Embryonic facial prominence (tissue), 1 donor: ENCODE data around the gene SULT6B1.
"Not testable (repeated sequence)": the region's sequence is repeated elsewhere in the genome, so short reads cannot be mapped to it uniquely, and the experiment has no call there.

Experiments
- DNase-seq: peaks from one replicate; pipeline ENCODE4 v3.0.0-alpha.2; 2016; ENCODE audit errors: extremely low spot score

SULT6B1 gene, protein sequence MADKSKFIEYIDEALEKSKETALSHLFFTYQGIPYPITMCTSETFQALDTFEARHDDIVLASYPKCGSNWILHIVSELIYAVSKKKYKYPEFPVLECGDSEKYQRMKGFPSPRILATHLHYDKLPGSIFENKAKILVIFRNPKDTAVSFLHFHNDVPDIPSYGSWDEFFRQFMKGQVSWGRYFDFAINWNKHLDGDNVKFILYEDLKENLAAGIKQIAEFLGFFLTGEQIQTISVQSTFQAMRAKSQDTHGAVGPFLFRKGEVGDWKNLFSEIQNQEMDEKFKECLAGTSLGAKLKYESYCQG

DNA sequence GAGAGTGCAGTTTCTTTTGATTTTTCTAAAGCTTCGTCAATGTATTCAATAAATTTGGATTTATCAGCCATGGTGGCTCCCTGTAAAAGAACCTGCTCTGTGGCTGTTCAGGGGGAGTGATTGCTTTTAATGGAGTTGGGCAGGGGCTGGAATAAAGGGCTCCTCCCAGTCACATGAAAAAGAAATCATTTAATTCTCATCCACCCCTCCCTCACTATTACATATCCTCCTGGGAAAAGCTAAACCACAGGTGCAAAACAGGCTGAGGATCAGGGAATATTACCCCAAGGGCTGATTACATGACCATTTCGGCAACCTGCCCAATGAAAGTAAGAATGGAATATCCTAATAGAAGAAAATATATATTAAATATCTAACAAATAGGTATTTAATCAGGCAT lies at the start of gene SULT6B1:
Gene SULT6B1, minus strand, starts transcription at position 101 of the 400 bp plus-strand sequence. Its CDS starts 30 bp downstream, at position 71.
- DNase-seq = no peak

DNA sequence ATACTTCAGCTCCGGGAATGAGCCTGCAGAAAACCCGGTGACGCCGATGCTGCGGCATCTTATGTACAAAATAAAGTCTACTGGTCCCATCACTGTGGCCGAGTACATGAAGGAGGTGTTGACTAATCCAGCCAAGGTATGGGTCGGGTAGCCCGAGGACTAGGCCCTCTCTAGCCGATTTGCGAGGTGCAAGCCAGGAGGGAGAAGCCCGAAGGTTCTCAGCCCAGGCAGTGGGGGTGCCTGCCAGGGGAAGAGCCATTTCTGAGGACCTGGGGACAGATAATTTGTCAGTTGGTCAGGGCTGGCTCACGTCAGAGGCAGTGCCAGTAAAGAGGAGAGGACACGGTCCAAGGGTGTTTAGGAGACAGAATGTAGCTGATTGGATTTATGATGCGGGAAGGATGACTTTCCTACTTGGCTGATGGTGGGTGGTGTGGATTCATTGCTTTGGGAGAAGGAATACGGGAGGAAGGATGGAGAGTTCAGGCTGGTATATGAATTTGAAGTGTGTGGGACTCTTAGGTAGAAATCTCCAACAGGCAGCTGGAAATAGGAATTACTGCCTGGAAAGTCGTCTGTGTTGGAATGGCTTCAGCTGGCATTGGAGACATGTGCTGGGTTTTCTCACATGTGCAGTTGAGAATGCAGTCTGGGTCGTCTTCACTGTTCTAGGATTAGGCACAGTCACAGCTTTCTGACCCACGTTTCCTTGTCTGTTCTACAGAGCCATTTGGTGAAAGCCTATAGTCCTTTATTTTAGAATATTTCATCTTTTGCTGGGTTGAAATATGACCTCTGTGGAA lies 43.9 kb upstream of the SULT6B1 start:
- DNase-seq = no peak

DNA sequence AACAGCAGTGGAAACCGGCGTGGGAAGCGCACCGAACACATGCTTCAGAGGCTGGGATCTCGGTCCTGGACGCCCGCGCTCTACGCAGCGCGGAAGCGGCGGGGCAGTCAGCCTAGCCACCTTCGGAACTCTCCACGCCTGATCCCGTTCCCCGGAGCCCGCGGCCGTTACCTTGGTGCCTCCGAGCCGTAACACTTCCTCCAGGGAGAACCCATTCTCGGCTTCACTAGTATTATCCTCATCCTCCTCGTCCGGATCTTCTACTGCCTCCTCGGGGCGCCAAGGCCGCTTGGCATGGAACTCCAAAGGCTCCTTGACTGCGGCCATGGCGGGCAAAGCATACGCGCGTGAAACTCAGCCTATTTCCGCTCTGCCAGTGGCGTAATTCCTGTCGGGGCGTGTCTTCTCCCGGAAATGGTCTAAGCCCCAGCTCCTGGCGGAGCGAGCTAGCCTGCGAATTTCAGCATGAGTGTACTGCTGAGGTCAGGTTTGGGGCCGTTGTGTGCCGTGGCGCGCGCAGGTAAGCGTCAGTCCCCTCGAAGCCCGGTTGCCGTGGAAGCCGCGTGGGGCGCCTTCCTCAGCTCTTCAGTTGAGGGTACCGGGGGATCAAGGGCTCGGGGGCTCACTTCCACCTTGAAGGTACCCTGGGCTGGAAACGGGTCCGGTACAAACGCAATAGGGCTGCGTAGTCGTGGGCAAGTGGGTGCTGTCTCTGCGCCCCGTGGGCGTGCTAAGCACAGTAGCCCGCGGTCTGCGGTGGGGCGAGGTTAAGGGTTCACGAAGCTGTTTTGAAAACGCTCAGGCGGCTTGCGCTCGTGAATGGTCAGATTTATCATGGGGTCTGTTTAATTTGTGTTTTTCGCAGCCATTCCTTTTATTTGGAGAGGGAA lies 43.0 kb upstream of the SULT6B1 start, which contains the start of the genes CEBPZ and NDUFAF7:
Gene CEBPZ, minus strand, starts transcription at position 356 of the 890 bp plus-strand sequence. Its CDS starts 29 bp downstream, at position 327.
Gene NDUFAF7, plus strand, starts transcription at position 418 of the 890 bp plus-strand sequence. Its CDS starts 48 bp downstream, at position 466.
- DNase-seq = peak; percentile 87

DNA sequence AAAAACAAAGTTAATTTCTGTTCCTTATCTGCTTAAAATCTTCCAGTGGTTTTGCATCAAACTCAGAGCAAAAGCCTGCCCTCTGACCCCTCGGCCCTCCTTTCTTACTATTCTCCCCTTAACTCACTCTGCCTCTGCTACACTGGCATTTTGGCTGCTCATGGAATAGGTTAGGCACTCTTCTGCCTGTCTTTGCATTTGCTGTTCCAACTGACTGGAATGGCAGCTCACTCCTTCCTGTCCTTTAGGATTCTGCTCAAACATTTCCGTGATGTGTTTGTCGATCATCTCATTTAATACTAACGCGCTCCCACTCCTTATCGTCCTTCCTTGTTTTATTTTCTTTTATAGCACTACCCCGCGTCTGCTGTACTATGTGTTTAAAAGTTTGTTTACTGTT lies 42.1 kb upstream of the SULT6B1 start:
- DNase-seq = no peak

DNA sequence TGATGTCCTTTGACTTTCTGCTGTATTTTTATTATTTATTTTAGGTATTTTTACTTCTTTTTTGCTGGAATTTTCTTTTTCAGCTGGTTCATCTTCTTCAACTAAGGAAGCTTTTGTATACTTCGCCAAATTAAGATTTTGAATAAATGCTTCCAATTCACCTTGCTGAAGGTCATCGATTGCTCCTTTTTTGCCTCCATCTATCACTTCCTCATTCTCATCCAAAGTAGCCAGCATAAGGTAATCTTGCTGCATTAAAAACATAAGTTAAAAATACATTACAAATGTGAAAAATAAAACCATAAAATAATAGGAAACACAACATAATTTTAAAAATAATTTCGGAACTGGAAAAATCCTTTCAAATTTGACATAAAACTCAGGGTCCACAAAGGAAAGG lies 40.3 kb upstream of the SULT6B1 start:
- no peak for DNase-seq

DNA sequence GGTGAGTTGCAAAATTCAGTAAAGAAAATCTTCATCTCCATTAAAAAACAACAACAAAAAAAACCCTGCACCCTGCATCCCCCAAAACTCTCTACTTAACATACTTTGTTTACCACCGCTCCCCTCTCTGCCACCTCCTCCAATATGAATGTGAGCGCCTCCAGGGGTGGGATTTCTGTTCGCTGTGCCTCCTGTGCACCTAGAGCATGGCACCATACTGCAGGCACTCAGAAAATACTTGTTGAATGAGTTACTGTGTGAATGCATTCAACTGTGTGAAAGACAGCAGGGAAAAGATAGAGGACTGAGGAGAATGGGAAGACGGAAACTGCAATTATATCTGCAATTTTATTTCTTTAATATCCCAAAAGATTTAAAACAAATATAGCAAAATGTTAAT lies 38.4 kb upstream of the SULT6B1 start:
- no peak for DNase-seq

DNA sequence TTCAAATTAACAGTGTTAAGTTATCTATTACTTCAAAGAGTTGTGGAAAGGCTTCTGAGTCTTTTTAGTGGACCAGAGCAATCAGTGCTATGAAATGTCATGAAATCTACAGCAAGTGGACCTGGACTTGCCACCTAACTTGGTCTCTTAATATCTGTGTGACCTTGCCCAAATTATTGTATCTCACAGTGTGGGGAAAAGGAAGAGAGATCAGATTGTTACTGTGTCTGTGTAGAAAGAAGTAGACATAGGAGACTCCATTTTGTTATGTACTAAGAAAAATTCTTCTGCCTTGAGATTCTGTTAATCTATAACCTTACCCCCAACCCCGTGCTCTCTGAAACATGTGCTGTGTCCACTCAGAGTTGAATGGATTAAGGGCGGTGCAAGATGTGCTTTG lies 36.7 kb upstream of the SULT6B1 start:
- not testable (repeated sequence) for DNase-seq

DNA sequence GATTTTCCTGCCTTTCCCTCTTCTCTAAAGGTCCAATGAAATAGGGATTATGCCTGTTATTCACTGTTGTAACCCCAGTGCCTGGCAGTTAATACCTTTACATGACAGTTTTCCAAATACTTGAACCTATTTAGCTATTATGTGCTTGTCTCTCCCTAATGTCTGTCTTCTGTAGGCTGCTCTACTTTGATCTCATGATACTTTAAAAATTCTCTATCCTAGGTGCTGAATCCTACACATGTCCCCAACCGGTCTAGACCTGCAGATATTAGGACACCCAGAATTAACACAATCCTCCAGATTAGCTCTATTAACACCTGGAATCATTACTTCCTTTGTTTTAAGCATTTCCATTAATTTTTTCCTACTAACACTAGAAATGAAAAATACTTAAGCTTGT lies 35.6 kb upstream of the SULT6B1 start:
- DNase-seq = no peak

DNA sequence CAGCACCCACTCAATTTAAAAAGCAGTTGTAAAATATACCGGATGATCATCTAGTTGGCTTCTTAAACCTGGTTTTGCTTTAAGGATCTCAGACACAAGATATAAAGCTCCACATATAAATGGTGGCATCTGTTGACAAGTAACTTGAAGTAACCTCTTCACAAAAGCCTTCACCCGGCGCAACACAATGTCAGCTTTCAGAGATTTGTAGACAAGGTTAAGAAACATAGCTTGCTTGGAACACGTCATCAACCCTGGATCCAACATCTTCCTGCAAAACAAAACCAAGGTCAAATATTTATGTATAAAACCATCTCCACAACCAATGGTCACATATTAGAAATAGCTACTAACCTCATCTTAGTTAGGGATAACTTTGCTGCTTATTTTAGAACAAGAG lies 34.7 kb upstream of the SULT6B1 start:
- no peak for DNase-seq

DNA sequence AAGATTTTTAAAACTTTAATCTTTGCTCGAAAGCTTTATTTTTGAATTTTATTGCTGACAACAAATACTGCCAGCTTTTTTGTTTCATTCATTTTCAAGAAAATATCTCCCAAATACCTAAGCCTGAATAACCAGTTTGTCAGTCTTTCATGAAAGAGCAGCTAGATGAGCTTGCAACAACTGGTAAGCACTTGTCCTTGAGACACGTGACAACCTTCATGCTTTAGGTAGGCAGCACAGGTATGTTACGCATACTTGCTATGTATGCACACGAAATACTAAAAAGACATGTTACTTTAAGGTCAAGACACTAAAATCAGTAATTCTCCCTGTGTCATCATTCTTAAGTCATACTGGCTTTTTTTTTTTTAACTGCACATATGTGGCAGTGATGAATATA lies 30.6 kb upstream of the SULT6B1 start:
- DNase-seq = peak; percentile 37

DNA sequence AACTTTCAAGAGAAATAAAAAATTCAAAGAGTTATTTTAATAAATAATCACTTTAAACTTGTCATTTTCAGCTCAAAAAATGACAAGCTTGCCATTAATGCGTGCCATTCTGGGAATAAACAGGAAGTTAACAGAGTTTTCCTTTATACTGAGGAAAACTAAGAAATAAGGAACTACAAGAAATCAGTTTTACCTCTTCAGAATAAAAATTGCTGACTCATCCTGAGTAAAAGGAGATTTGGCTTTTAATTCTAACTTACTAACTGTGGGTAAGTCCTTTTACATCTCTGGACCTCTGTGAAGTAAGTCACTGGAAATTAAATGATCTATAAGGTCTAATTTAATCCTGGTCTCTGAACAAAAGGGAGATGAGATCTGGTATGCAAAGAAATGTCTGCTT lies 26.8 kb upstream of the SULT6B1 start:
- no peak for DNase-seq

DNA sequence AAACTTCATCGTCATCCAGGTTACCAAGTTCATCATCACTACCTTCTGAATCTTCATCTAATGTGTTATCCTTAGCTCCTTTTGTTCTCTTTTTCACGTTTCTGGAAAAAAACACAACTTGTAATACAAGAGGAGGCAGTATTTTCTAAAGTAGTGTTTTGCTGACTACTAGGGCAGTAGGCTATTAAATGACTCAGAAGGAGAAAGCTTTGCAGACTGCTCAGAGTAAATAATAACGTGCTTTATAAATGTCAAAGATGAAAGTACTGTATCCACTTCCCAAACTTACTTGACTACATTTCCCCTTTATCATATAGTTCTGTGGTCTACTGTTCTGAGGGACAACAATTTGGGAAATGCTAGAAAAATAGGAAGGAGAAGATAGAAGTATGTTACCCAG lies 23.5 kb upstream of the SULT6B1 start:
- DNase-seq = no peak

DNA sequence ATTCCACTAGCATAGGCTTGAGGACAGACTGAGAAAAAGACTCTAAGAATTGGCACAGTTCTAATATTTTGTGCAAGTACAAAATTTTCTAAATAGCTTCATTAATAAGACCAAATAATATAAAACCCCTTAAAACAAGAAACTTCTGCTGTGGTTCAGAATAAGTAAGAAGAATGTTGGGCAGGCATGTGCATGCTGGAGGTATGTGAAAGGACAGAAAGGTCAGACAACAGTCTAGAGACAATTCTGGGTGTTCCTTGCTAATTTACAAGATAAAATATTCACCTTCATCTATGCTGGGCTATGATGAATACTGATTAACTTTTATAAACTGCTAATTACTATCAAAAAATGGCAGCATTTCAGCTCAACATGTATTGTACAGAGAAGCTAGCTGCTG lies 22.7 kb upstream of the SULT6B1 start:
- DNase-seq = no peak

DNA sequence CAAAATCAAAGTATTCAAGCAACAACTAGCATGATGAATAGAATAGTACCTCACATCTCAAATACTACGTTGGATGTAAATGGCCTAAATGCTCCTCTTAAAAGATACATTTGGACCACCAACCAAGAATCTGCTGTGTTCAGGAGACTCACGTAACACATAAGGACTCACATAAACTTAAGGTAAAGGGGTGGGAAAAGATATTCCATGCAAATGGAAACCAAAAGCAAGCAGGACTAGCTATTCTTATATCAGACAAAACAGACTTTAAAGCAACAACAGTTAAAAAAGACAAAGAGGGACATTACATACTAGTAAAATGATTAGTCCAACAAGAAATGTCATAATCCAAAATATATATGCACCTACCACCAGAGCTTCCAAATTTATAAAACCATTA lies 18.3 kb upstream of the SULT6B1 start:
- not testable (repeated sequence) for DNase-seq

DNA sequence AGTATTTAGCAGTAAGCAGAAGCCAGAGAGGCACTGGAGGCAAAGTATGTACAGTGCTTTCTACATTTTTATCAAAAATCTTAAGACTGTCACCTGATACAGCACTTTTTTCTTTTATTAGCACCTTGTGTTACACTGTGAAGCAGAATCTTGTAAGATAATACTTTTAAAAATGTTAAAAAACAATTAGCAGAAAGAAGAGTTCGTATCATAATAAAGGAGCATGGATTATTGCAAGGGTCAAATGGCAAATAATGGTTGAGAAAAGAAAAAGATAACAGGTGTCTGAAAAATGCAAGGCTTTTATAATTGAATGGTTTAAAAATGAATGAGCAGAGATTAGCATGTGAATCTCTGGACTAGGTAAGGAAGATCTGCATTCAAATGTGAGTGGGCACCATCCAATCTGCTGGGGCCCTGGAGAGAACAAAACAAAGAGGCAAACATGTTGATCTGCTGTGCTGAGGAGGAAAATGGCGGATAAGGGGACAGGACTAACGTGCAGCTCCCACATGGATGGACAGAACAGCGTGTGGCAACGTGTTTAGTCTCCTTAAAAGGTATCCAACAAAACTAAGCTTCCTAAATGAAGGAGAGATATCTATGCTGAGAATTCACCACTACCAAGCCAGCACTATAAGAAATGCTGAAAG lies 17.3 kb upstream of the SULT6B1 start:
- no peak for DNase-seq

DNA sequence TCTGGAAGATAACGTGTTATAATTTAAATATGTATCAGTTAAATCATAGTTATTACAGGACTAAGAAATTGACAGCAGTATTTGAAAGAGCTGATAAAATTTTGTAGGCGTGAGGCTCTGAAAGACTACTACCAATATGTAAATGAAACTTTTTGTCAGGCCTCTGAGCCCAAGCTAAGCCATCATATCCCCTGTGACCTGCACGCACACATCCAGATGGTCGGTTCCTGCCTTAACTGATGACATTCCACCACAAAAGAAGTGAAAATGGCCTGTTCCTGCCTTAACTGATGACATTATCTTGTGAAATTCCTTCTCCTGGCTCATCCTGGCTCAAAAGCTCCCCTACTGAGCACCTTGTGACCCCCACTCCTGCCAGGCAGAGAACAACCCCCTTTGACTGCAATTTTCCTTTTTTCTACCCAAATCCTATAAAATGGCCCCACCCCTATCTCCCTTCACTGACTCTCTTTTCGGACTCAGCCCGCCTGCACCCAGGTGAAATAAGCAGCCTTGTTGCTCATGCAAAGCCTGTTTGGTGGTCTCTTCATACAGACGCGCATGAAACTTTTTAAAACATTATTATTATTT lies 16.7 kb upstream of the SULT6B1 start:
- DNase-seq = not testable (repeated sequence)

DNA sequence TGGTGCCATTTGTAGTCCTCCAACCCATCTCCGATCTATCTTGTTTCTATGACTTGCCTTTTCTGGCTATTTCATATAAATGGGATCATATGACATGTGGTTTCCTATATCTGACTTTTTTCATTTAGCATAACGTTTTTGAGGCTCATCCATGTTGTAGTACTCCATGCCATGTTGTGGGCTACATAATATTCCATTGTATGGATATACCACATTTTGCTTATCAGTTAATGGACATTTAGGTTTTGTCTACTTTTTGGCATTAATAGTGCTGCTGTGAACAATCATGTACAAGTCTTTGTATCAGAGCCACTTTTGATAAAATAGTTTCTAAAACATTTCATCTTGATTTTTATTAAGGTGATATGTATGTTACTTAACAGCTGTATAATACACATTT lies 15.2 kb upstream of the SULT6B1 start:
- DNase-seq = no peak

DNA sequence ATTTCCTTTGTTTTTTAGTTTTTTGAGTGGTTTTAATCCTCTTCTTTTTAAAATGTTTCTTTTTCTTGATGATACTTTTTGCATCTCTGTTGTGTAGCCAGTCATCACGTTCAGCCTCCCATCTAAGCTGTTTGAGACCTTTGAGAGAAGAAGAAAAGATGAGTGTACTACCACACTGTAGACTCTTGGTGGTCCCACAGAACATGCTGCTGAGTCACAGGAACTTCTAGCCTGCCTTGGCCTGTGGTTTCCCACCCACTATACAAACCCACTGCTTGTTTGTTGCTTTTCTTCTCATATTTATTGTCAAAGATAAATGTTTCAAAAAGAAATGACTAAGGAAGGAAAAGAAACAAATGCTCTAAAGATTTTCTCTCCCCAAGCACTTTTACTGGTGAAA lies 13.3 kb upstream of the SULT6B1 start:
- DNase-seq = no peak

DNA sequence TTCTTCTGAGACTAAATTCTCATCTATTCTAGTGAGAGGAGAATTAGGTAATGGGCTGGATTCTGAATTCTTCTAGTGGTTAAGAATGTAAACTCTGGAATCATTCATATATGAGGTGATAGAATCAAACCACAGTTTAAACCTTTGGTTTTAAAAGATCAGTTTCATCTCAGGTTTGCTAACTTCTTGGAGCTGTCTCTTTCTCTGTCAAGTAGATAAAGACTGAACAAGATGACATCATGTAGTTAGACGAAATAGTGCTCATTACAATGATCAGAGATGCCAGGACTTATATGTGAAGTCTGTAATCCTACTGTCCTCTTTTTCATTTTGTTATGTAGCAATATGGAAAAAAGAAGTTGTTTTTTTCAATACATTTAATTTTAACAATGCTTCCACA lies 12.7 kb upstream of the SULT6B1 start:
- DNase-seq = no peak

DNA sequence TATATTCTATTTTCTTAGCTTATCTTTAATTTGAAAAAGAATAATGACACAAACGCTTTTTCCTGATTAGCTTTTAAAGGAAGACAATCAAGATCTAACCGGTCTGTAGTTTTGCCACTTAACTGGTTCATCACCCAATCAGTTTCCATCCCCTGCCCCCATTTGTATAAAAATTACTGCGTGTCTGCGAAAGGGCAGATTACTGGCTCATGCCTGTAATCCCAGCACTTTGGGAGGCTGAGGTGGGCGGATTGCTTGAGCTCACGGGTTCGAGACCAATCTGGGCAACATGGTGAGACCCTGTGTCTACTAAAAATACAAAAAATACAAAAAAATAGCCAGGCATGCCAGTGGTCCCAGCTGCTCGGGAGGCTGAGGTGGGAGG lies 10.2 kb upstream of the SULT6B1 start:
- DNase-seq = no peak
